GM19455 (cell line): Measurements from ENCODE around the gene AQP5.

Experiments
- ATAC-seq: cut with Tn5 transposase; IDR thresholded peaks from one replicate; pipeline ENCODE4 v1.9.1; 2021; ENCODE audit not compliant: unreplicated experiment

The AQP5 gene

GRCh38 chr12:49963976-49964815 lies 2.5 kb downstream of the AQP5 start:
- ATAC-seq = no peak

GRCh38 chr12:49964849-49965624 lies 3.4 kb downstream of the AQP5 start:
- ATAC-seq = no peak

- ATAC-seq = no peak
Observed at GRCh38 chr12:49965836-49966235, 4.2 kb downstream of the AQP5 start.

GRCh38 chr12:49966511-49967041 lies 4.9 kb downstream of the AQP5 start:
- ATAC-seq = no peak

GRCh38 chr12:49967042-49967776 lies 5.5 kb downstream of the AQP5 start:
- peak; percentile 74 for ATAC-seq

GRCh38 chr12:49967777-49968250 lies 6.1 kb downstream of the AQP5 start:
- ATAC-seq = no peak

- ATAC-seq = no peak
Observed at GRCh38 chr12:49968471-49968870, 6.8 kb downstream of the AQP5 start.

- ATAC-seq = no peak
Observed at GRCh38 chr12:49969027-49969426, 7.4 kb downstream of the AQP5 start.

- no peak for ATAC-seq
Observed at GRCh38 chr12:49969651-49970429, 8.2 kb downstream of the AQP5 start.

- ATAC-seq = no peak
Observed at GRCh38 chr12:49970658-49971057, 9.0 kb downstream of the AQP5 start.

- ATAC-seq = no peak
Observed at GRCh38 chr12:49971141-49971540, 9.5 kb downstream of the AQP5 start.

- no peak for ATAC-seq
Observed at GRCh38 chr12:49972129-49972528, 10.5 kb downstream of the AQP5 start.

- no peak for ATAC-seq
Observed at GRCh38 chr12:49972641-49973360, 11.1 kb downstream of the AQP5 start, which contains the start of gene AQP6. AQP6 (plus strand) TSS chr12:49972947; CDS start chr12:49973174, 227 bp downstream.

- ATAC-seq = no peak
Observed at GRCh38 chr12:49973361-49973830, 11.7 kb downstream of the AQP5 start.

GRCh38 chr12:49974231-49974675 lies 12.6 kb downstream of the AQP5 start:
- no peak for ATAC-seq

GRCh38 chr12:49974677-49975317 lies 13.1 kb downstream of the AQP5 start:
- no peak for ATAC-seq

- ATAC-seq = no peak
Observed at GRCh38 chr12:49975318-49975761, 13.7 kb downstream of the AQP5 start.

GRCh38 chr12:49976557-49976956 lies 14.9 kb downstream of the AQP5 start:
- ATAC-seq = no peak

GRCh38 chr12:49978125-49978524 lies 16.5 kb downstream of the AQP5 start:
- no peak for ATAC-seq
